Measurements from ENCODE around the gene TNFRSF1A.
"Not testable (repeated sequence)": the region's sequence is repeated elsewhere in the genome, so short reads cannot be mapped to it uniquely, and the experiment has no call there.

The TNFRSF1A gene

DNA sequence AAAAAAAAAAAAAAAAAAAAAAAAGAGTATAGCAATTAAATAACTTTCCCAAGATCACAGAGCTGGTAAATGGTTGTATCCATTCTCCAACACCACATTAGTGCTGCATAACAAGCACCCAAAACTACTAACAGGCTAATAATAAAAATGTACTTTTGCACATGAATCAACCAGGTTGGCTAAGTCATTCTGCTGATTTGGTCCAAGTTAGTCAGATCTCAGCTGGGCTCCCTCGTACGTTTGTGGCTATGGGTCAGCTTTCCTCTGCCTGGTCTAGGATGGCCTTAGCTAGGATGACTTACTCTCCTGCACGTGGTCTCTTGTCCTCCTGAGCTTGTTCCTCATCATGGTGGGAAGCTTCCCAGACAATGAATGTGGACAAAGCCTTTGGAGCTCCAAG lies 39.3 kb downstream of the TNFRSF1A start:
- no peak for DNase-seq

- DNase-seq: no peak
Observed at GRCh38 chr12:6301721-6302120, 40.2 kb downstream of the TNFRSF1A start.

- DNase-seq: no peak
Observed at GRCh38 chr12:6297170-6297569, 44.7 kb downstream of the TNFRSF1A start.

- DNase-seq: peak in 1 of 2 donors; percentile 17
Observed at GRCh38 chr12:6295094-6295811, 46.6 kb downstream of the TNFRSF1A start.

GRCh38 chr12:6294156-6295093 lies 47.5 kb downstream of the TNFRSF1A start:
- no peak for DNase-seq

GRCh38 chr12:6292606-6293005 lies 49.3 kb downstream of the TNFRSF1A start:
- peak; percentile 85 to 90 for DNase-seq

GRCh38 chr12:6289906-6290305 lies 52.0 kb downstream of the TNFRSF1A start:
- not testable (repeated sequence) for DNase-seq

DNA sequence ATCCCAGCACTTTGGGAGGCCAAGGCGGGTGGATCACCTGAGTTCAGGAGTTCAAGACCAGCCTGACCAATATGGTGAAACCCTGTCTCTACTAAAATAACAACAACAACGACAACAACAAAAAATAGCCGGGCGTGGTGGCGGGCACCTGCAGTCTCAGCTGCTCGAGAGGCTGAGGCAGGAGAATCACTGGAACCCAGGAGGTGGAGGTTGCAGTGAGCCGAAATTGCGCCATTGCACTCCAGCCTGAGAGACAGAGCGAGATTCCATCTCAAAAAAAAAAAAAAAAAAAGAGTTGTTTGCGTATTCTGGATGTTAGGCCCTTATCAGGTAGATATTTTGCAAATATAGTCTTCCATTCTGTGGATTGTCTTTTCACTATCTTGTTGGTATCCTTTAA lies 52.8 kb downstream of the TNFRSF1A start:
- DNase-seq: not testable (repeated sequence)

GRCh38 chr12:6288235-6288634 lies 53.6 kb downstream of the TNFRSF1A start:
- no peak for DNase-seq

GRCh38 chr12:6285532-6286306 lies 56.2 kb downstream of the TNFRSF1A start:
- DNase-seq: no peak

DNA sequence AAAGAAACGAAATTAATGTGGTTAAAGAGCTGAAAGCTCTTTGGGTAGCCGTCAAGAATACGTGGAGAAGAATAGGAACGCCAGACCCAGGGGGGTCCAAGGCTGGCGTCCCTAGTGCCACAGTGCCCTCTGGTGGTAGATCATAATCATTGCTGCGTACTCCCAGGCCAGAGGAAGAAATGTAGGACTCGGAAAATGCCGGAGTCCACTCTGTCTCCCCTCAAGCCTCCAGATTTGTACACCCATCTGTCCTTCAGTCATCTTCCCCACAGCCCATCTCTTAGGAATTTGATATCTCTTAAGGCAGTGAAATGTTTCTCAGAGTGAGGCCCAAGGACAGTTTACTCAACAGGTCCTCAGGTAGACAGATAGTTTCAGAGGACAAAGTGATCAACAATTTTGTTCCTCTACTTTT lies 56.8 kb downstream of the TNFRSF1A start:
- DNase-seq: peak in 1 of 2 donors; percentile 78

- no peak for DNase-seq
Observed at GRCh38 chr12:6284273-6284672, 57.6 kb downstream of the TNFRSF1A start.

- no peak for DNase-seq
Observed at GRCh38 chr12:6282453-6282840, 59.4 kb downstream of the TNFRSF1A start.

- DNase-seq: no peak
Observed at GRCh38 chr12:6281081-6281809, 60.6 kb downstream of the TNFRSF1A start.

DNA sequence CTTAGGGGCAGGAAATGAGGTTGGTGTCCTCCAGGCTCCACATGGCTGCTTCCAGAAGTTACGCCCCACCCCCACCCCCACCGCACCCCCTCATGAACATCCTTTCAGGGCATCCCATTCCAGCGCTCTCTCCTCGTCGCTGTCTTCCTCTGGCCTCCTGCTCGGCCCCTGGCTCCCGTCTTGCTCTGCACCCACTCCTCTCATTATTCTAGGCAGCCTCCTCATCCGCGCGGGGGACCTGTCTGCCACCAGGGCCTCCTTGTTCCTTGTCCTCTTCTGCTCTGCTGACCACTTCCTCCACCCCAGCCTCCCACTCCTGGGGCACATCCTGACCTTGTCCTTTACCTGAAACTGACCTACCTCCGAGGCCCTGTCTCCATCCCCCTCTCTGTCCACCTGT lies 61.2 kb downstream of the TNFRSF1A start:
- no peak for DNase-seq

DNA sequence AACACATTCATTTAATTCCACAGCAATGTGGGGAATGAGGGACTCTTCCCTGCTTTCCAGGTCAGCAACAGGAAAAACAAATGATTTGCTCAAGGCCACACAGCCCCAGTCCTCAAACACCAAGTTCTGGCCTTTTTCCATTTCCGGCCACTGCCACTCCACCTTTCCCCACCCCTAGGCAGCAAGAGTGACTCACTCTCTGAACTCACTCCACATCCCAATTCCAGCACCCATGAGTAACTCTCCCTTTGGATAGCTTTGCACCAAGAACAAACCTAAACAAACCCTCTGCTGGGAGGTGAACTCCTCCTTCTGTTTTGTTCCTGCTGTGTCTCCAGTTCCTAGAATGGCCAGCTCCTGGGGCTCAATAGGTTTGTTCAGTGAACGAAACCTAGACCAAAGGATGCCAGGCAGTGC lies 61.8 kb downstream of the TNFRSF1A start:
- no peak for DNase-seq

DNA sequence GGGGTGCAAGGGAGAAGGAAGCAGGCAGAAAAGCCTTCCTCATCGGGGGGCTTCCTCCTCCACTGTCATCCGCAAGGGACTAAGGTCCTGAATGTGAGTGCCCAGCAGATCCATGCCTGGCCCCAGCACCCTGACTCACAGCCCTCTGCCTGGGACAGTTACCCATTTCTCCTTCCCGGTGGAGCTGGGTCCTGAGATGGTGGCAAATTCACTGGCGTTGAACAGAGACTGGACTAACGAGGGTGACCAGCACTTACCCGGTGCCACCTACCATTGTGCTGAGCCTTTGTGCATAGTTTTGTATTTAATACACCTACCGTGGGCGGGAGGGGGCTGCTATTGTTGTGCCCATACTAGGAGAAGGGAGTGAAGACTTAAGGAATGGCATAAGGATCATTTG lies 62.2 kb downstream of the TNFRSF1A start:
- DNase-seq: no peak

- DNase-seq: no peak
Observed at GRCh38 chr12:6279256-6279628, 62.6 kb downstream of the TNFRSF1A start.

Data from inflammatory macrophage treated with lipopolysaccharide for 1 hour (primary cell).